GM18519 (cell line): ENCODE measurements around the gene RAB3B.
"Not testable (repeated sequence)": the region's sequence is repeated elsewhere in the genome, so short reads cannot be mapped to it uniquely, and the experiment has no call there.

Experiments used
- ATAC-seq: cut with Tn5 transposase; IDR thresholded peaks from one replicate; pipeline ENCODE4 v1.9.1; 2021; ENCODE audit warnings: mild to moderate bottlenecking, moderate library complexity; ENCODE audit not compliant: unreplicated experiment, low FRiP score

RAB3B gene

GRCh38 chr1:51989582-51990477 is 670 bp downstream of the RAB3B start:
- ATAC-seq: no peak

GRCh38 chr1:51988254-51988653 is 2.2 kb downstream of the RAB3B start:
- no peak for ATAC-seq

GRCh38 chr1:51986718-51987117 is 3.8 kb downstream of the RAB3B start:
- no peak for ATAC-seq

GRCh38 chr1:51982161-51982560 is 8.3 kb downstream of the RAB3B start:
- ATAC-seq: no peak

GRCh38 chr1:51981555-51981954 is 8.9 kb downstream of the RAB3B start:
- ATAC-seq: no peak

- ATAC-seq: no peak
Observed at GRCh38 chr1:51978099-51978498, 12.4 kb downstream of the RAB3B start.

- no peak for ATAC-seq
Observed at GRCh38 chr1:51976846-51977602, 13.5 kb downstream of the RAB3B start.

GRCh38 chr1:51973587-51974474 is 16.7 kb downstream of the RAB3B start:
- ATAC-seq: no peak

- no peak for ATAC-seq
Observed at GRCh38 chr1:51969038-51969705, 21.3 kb downstream of the RAB3B start.

- no peak for ATAC-seq
Observed at GRCh38 chr1:51968632-51969031, 21.9 kb downstream of the RAB3B start.

- ATAC-seq: not testable (repeated sequence)
Observed at GRCh38 chr1:51967213-51967791, 23.2 kb downstream of the RAB3B start.

GRCh38 chr1:51966559-51966958 is 23.9 kb downstream of the RAB3B start:
- no peak for ATAC-seq

- no peak for ATAC-seq
Observed at GRCh38 chr1:51964309-51964696, 26.2 kb downstream of the RAB3B start.

- no peak for ATAC-seq
Observed at GRCh38 chr1:51963592-51964308, 26.8 kb downstream of the RAB3B start.

GRCh38 chr1:51962486-51963356 is 27.8 kb downstream of the RAB3B start:
- ATAC-seq: no peak

- no peak for ATAC-seq
Observed at GRCh38 chr1:51961954-51962353, 28.5 kb downstream of the RAB3B start.

- no peak for ATAC-seq
Observed at GRCh38 chr1:51961231-51961630, 29.3 kb downstream of the RAB3B start.

GRCh38 chr1:51960262-51960661 is 30.2 kb downstream of the RAB3B start:
- ATAC-seq: no peak
